GM12878 (cell line): ENCODE results near the gene CALY.

ENCODE experiments used
- BHLHE40 ChIP-seq, 2 experiments: fragments of 450-650 bp in 1 of 2; IDR thresholded peaks; 2 replicates each; pipeline ENCODE4 v1.6.1; 2011 to 2017; ENCODE audit warnings: low read depth in 2 of 2, borderline replicate concordance in 1 of 2, improper control_type of control experiment in 1 of 2, low read length in 1 of 2, mild to moderate bottlenecking in 1 of 2
- CBFB ChIP-seq: IDR thresholded peaks from 2 replicates; pipeline ENCODE4 v1.6.1; 2016; ENCODE audit warnings: antibody characterized with exemption, low read depth
- CHD4 ChIP-seq: fragments of 200-600 bp; sonication (generic); IDR thresholded peaks from 2 replicates; pipeline ENCODE4 v1.6.1; 2016; ENCODE audit warnings: mild to moderate bottlenecking
- EP300 ChIP-seq, 2 experiments: fragments of 150-350 bp in 1 of 2; IDR thresholded peaks; 2 replicates each; pipeline ENCODE4 v1.6.1; 2011 to 2012; ENCODE audit warnings: low read depth in 2 of 2, low read length in 2 of 2, borderline replicate concordance in 1 of 2, improper control_type of control experiment in 1 of 2, inconsistent platforms in 1 of 2; ENCODE audit not compliant: control insufficient read depth in 1 of 2
- POLR2AphosphoS2 ChIP-seq: IDR thresholded peaks from 2 replicates; pipeline ENCODE4 v1.6.1; 2011; ENCODE audit warnings: low read depth, mild to moderate bottlenecking, low read length, improper control_type of control experiment, moderate library complexity
- POLR2AphosphoS5 ChIP-seq: IDR thresholded peaks from 2 replicates; pipeline ENCODE4 v1.6.1; 2011; ENCODE audit warnings: mild to moderate bottlenecking, low read length, inconsistent platforms
- RAD21 ChIP-seq: IDR thresholded peaks from 2 replicates; pipeline ENCODE4 v1.6.1; 2011; ENCODE audit warnings: mild to moderate bottlenecking, low read depth, low read length, moderate library complexity; ENCODE audit not compliant: insufficient read depth
- TF ChIP-seq, protein P1 (sequence below), 3 experiments: IDR thresholded peaks in 2 of 3; conservative IDR thresholded peaks in 1 of 3; 2 replicates each; pipeline ENCODE4 v1.5.1; 2011; ENCODE audit warnings: low read depth in 3 of 3, low read length in 3 of 3, mild to moderate bottlenecking in 3 of 3, control low read depth in 2 of 3, moderate library complexity in 2 of 3, inconsistent platforms in 1 of 3, mixed read lengths in 1 of 3; ENCODE audit not compliant: control insufficient read depth in 2 of 3, insufficient read depth in 1 of 3; ENCODE audit errors: extremely low read depth in 1 of 3
- TF ChIP-seq, protein P2 (sequence below): IDR thresholded peaks from 2 replicates; pipeline ENCODE4 v1.6.1; 2011; ENCODE audit warnings: borderline replicate concordance, low read depth, mild to moderate bottlenecking, moderate library complexity, mixed read lengths, low read length; ENCODE audit not compliant: insufficient read depth; ENCODE audit errors: extremely low read length
- TF ChIP-seq, protein P3 (sequence below): fragments of 450-650 bp; formaldehyde crosslinking; IDR thresholded peaks from 2 replicates; pipeline ENCODE4 v1.5.0; 2022; ENCODE audit warnings: mild to moderate bottlenecking, missing genetic modification characterization

DNA sequence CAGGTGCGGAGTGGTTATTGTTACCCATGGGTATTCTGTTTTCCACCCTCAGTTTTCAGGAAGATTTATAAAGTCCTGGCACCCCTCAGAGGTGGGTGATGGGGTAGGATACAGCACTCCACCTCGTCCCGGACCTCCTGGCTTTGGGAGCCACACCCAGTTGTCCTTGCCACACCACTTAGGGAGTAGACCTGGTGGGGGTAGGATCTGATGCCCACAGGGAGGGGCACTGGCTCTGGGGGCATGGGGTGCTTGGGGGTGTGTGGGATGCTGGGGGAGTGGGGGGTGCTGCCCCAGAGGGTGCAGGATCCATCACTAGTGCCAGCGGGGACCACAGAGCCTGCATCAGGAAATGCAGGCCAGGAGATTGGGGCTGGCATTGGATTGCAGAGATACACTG is 23.5 kb downstream of the CALY start:
- TF ChIP-seq CBFB (no peak), POLR2AphosphoS2 (no peak), BHLHE40 (IDR thresholded peaks at IDR 0.05; ENCODE audit: borderline replicate concordance in 1 of 2, low read depth in 2 of 2, low read length in 1 of 2) (no peak), CHD4 (no peak), POLR2AphosphoS5 (no peak), EP300 (IDR thresholded peaks at IDR 0.05; ENCODE audit: borderline replicate concordance in 1 of 2, control insufficient read depth in 1 of 2, low read depth in 2 of 2, low read length in 2 of 2) (no peak), RAD21 (no peak)
- TF ChIP-seq, protein P1, sequence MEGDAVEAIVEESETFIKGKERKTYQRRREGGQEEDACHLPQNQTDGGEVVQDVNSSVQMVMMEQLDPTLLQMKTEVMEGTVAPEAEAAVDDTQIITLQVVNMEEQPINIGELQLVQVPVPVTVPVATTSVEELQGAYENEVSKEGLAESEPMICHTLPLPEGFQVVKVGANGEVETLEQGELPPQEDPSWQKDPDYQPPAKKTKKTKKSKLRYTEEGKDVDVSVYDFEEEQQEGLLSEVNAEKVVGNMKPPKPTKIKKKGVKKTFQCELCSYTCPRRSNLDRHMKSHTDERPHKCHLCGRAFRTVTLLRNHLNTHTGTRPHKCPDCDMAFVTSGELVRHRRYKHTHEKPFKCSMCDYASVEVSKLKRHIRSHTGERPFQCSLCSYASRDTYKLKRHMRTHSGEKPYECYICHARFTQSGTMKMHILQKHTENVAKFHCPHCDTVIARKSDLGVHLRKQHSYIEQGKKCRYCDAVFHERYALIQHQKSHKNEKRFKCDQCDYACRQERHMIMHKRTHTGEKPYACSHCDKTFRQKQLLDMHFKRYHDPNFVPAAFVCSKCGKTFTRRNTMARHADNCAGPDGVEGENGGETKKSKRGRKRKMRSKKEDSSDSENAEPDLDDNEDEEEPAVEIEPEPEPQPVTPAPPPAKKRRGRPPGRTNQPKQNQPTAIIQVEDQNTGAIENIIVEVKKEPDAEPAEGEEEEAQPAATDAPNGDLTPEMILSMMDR (IDR thresholded peaks at IDR 0.05 in 2 of 3, conservative IDR thresholded peaks at IDR 0.05 in 1 of 3; ENCODE audit: control insufficient read depth in 2 of 3, extremely low read depth in 1 of 3, insufficient read depth in 1 of 3, low read depth in 3 of 3, low read length in 3 of 3), result no peak
- TF ChIP-seq, protein P2, sequence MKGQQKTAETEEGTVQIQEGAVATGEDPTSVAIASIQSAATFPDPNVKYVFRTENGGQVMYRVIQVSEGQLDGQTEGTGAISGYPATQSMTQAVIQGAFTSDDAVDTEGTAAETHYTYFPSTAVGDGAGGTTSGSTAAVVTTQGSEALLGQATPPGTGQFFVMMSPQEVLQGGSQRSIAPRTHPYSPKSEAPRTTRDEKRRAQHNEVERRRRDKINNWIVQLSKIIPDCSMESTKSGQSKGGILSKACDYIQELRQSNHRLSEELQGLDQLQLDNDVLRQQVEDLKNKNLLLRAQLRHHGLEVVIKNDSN, result no peak
- TF ChIP-seq, protein P3, sequence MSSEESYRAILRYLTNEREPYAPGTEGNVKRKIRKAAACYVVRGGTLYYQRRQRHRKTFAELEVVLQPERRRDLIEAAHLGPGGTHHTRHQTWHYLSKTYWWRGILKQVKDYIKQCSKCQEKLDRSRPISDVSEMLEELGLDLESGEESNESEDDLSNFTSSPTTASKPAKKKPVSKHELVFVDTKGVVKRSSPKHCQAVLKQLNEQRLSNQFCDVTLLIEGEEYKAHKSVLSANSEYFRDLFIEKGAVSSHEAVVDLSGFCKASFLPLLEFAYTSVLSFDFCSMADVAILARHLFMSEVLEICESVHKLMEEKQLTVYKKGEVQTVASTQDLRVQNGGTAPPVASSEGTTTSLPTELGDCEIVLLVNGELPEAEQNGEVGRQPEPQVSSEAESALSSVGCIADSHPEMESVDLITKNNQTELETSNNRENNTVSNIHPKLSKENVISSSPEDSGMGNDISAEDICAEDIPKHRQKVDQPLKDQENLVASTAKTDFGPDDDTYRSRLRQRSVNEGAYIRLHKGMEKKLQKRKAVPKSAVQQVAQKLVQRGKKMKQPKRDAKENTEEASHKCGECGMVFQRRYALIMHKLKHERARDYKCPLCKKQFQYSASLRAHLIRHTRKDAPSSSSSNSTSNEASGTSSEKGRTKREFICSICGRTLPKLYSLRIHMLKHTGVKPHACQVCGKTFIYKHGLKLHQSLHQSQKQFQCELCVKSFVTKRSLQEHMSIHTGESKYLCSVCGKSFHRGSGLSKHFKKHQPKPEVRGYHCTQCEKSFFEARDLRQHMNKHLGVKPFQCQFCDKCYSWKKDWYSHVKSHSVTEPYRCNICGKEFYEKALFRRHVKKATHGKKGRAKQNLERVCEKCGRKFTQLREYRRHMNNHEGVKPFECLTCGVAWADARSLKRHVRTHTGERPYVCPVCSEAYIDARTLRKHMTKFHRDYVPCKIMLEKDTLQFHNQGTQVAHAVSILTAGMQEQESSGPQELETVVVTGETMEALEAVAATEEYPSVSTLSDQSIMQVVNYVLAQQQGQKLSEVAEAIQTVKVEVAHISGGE, result no peak
